ENCODE results near the gene NF1.

Gene NF1

GRCh38 chr17:31401456-31402254 is 306.9 kb downstream of the NF1 start:
- DNase-seq (ENCODE audit: low read depth in 2 of 2) = no peak

- no peak for DNase-seq (ENCODE audit: low read depth in 2 of 2)
Observed at GRCh38 chr17:31404028-31404949, 309.5 kb downstream of the NF1 start.

GRCh38 chr17:31405890-31406371 is 311.2 kb downstream of the NF1 start:
- no peak for DNase-seq (ENCODE audit: low read depth in 2 of 2)

GRCh38 chr17:31408586-31408985 is 313.8 kb downstream of the NF1 start:
- DNase-seq (ENCODE audit: low read depth in 2 of 2) = no peak

- no peak for DNase-seq (ENCODE audit: low read depth in 2 of 2)
Observed at GRCh38 chr17:31411707-31412285, 317.0 kb downstream of the NF1 start.

- no peak for DNase-seq (ENCODE audit: low read depth in 2 of 2)
Observed at GRCh38 chr17:31412511-31412910, 317.7 kb downstream of the NF1 start.

- DNase-seq (ENCODE audit: low read depth in 2 of 2) = no peak
Observed at GRCh38 chr17:31413081-31413799, 318.5 kb downstream of the NF1 start.

GRCh38 chr17:31413874-31414549 is 319.2 kb downstream of the NF1 start:
- DNase-seq (ENCODE audit: low read depth in 2 of 2) = no peak

- no peak for DNase-seq (ENCODE audit: low read depth in 2 of 2)
Observed at GRCh38 chr17:31414550-31414918, 319.8 kb downstream of the NF1 start.

- DNase-seq (ENCODE audit: low read depth in 2 of 2) = no peak
Observed at GRCh38 chr17:31415004-31415454, 320.3 kb downstream of the NF1 start.

GRCh38 chr17:31415640-31416502 is 321.1 kb downstream of the NF1 start:
- no peak for DNase-seq (ENCODE audit: low read depth in 2 of 2)

GRCh38 chr17:31416503-31416923 is 321.7 kb downstream of the NF1 start:
- no peak for DNase-seq (ENCODE audit: low read depth in 2 of 2)

- no peak for DNase-seq (ENCODE audit: low read depth in 2 of 2)
Observed at GRCh38 chr17:31417051-31417792, 322.4 kb downstream of the NF1 start.

GRCh38 chr17:31418773-31419350 is 324.1 kb downstream of the NF1 start:
- no peak for DNase-seq (ENCODE audit: low read depth in 2 of 2)

- no peak for DNase-seq (ENCODE audit: low read depth in 2 of 2)
Observed at GRCh38 chr17:31422443-31422842, 327.7 kb downstream of the NF1 start.

GRCh38 chr17:31424944-31425281 is 330.1 kb downstream of the NF1 start:
- DNase-seq (ENCODE audit: low read depth in 2 of 2) = no peak

- no peak for DNase-seq (ENCODE audit: low read depth in 2 of 2)
Observed at GRCh38 chr17:31425282-31426040, 330.7 kb downstream of the NF1 start.
